Mucosa of stomach (tissue), 1 donor: ENCODE results near the gene CLDN24.

Experiments
- H3K27me3 ChIP-seq: one replicate; pipeline ENCODE4 v1.7.0; 2013; ENCODE audit warnings: mild to moderate bottlenecking, low read length; ENCODE audit not compliant: control insufficient read depth, insufficient read depth
- H3K36me3 ChIP-seq: one replicate; pipeline ENCODE4 v1.7.0; 2013; ENCODE audit warnings: low read length; ENCODE audit not compliant: control insufficient read depth, insufficient read depth
- H3K4me1 ChIP-seq: one replicate; pipeline ENCODE4 v1.7.0; 2013; ENCODE audit warnings: mild to moderate bottlenecking, low read length; ENCODE audit not compliant: control insufficient read depth, insufficient read depth
- H3K4me3 ChIP-seq: one replicate; pipeline ENCODE4 v1.7.0; 2013; ENCODE audit warnings: low read length
- H3K9ac ChIP-seq: one replicate; pipeline ENCODE4 v1.7.0; 2013; ENCODE audit warnings: mild to moderate bottlenecking, low read length, moderate library complexity
- H3K9me3 ChIP-seq: one replicate; pipeline ENCODE4 v1.7.0; 2013; ENCODE audit warnings: mild to moderate bottlenecking, low read length, moderate library complexity; ENCODE audit not compliant: control insufficient read depth
- donor health status: Pancreatic carcinoma.

Gene CLDN24

GRCh38 chr4:183344523-183345255 lies 22.5 kb upstream of the CLDN24 start:
- Histone ChIP-seq H3K4me3 (no peak overlapping the region), H3K36me3 (no peaks in the 10 kb centered on the region), H3K4me1 (peaks cover 12% of the 10 kb centered on the region), H3K9ac (no peak overlapping the region), H3K27me3 (peaks cover 15% of the 10 kb centered on the region), H3K9me3 (no peaks in the 10 kb centered on the region)

- Histone ChIP-seq H3K4me3 (no peak overlapping the region), H3K36me3 (no peaks in the 10 kb centered on the region), H3K9me3 (no peaks in the 10 kb centered on the region), H3K4me1 (peaks cover 12% of the 10 kb centered on the region), H3K27me3 (peaks cover 15% of the 10 kb centered on the region), H3K9ac (no peak overlapping the region)
Observed at GRCh38 chr4:183343730-183344129, 21.5 kb upstream of the CLDN24 start.

GRCh38 chr4:183342541-183343533 lies 20.6 kb upstream of the CLDN24 start:
- Histone ChIP-seq H3K36me3 (no peaks in the 10 kb centered on the region), H3K9me3 (no peaks in the 10 kb centered on the region), H3K4me3 (no peak overlapping the region), H3K4me1 (peaks cover 17% of the 10 kb centered on the region), H3K27me3 (peaks cover 15% of the 10 kb centered on the region), H3K9ac (peak overlapping the region; percentile 34)

GRCh38 chr4:183337833-183338232 lies 15.6 kb upstream of the CLDN24 start:
- H3K4me1 ChIP-seq: peaks cover 30% of the 10 kb centered on the region
- H3K36me3 ChIP-seq: no peaks in the 10 kb centered on the region
- H3K27me3 ChIP-seq: peaks cover 8% of the 10 kb centered on the region
- H3K4me3 ChIP-seq: no peak overlapping the region
- H3K9me3 ChIP-seq: no peaks in the 10 kb centered on the region
- no peak overlapping the region for H3K9ac ChIP-seq

GRCh38 chr4:183337349-183337748 lies 15.1 kb upstream of the CLDN24 start:
- no peak overlapping the region for H3K4me3 ChIP-seq
- peaks cover 25% of the 10 kb centered on the region for H3K4me1 ChIP-seq
- no peaks in the 10 kb centered on the region for H3K9me3 ChIP-seq
- peaks cover 3% of the 10 kb centered on the region for H3K27me3 ChIP-seq
- no peak overlapping the region for H3K9ac ChIP-seq
- no peaks in the 10 kb centered on the region for H3K36me3 ChIP-seq

GRCh38 chr4:183335369-183335940 lies 13.2 kb upstream of the CLDN24 start:
- Histone ChIP-seq H3K36me3 (no peaks in the 10 kb centered on the region), H3K9ac (no peak overlapping the region), H3K27me3 (peaks cover 2% of the 10 kb centered on the region), H3K9me3 (no peaks in the 10 kb centered on the region), H3K4me3 (no peak overlapping the region), H3K4me1 (peaks cover 22% of the 10 kb centered on the region)

GRCh38 chr4:183333983-183334382 lies 11.8 kb upstream of the CLDN24 start:
- Histone ChIP-seq H3K27me3 (peaks cover 3% of the 10 kb centered on the region), H3K9me3 (no peaks in the 10 kb centered on the region), H3K4me1 (peaks cover 28% of the 10 kb centered on the region), H3K9ac (no peak overlapping the region), H3K4me3 (no peak overlapping the region), H3K36me3 (no peaks in the 10 kb centered on the region)

- Histone ChIP-seq H3K4me3 (no peak overlapping the region), H3K9ac (no peak overlapping the region), H3K36me3 (no peaks in the 10 kb centered on the region), H3K9me3 (no peaks in the 10 kb centered on the region), H3K4me1 (peaks cover 31% of the 10 kb centered on the region), H3K27me3 (peaks cover 3% of the 10 kb centered on the region)
Observed at GRCh38 chr4:183333202-183333601, 11.0 kb upstream of the CLDN24 start.

GRCh38 chr4:183332447-183332846 lies 10.2 kb upstream of the CLDN24 start:
- Histone ChIP-seq H3K4me1 (peaks cover 23% of the 10 kb centered on the region), H3K36me3 (no peaks in the 10 kb centered on the region), H3K9me3 (no peaks in the 10 kb centered on the region), H3K4me3 (no peak overlapping the region), H3K27me3 (peaks cover 3% of the 10 kb centered on the region), H3K9ac (no peak overlapping the region)

GRCh38 chr4:183330841-183331240 lies 8.6 kb upstream of the CLDN24 start:
- Histone ChIP-seq H3K36me3 (no peaks in the 10 kb centered on the region), H3K27me3 (peaks cover 3% of the 10 kb centered on the region), H3K4me1 (peaks cover 23% of the 10 kb centered on the region), H3K9me3 (no peaks in the 10 kb centered on the region), H3K4me3 (no peak overlapping the region), H3K9ac (no peak overlapping the region)

- Histone ChIP-seq H3K9ac (no peak overlapping the region), H3K4me1 (peaks cover 18% of the 10 kb centered on the region), H3K9me3 (no peaks in the 10 kb centered on the region), H3K36me3 (no peaks in the 10 kb centered on the region), H3K27me3 (peaks cover 3% of the 10 kb centered on the region), H3K4me3 (no peak overlapping the region)
Observed at GRCh38 chr4:183329954-183330742, 7.9 kb upstream of the CLDN24 start.
